NCI-H82 treated with DMSO at 0.1 percent for 48 hours (cell line): ENCODE data around the gene PCK2.

Experiments
- DNase-seq: peaks from one replicate; lab custom pipeline; 2025; ENCODE audit not compliant: unreplicated experiment; lab: John Stamatoyannopoulos, UW

The PCK2 gene

GRCh38 chr14:24150567-24150966, 56.5 kb downstream of the PCK2 start:
- DNase-seq, result no peak

- no peak for DNase-seq
These were observed 56.9 kb downstream of the PCK2 start for GRCh38 chr14:24150993-24151392.

- DNase-seq, result no peak
These were observed 57.4 kb downstream of the PCK2 start for GRCh38 chr14:24151404-24152080.
